HG02870 (cell line): Measurements from ENCODE around the gene CMSS1.

Source experiments
- ATAC-seq: cut with Tn5 transposase; IDR thresholded peaks from one replicate; pipeline ENCODE4 v1.9.1; 2021; ENCODE audit warnings: mild to moderate bottlenecking, moderate library complexity; ENCODE audit not compliant: unreplicated experiment

CMSS1 gene

GRCh38 chr3:100123112-100123511 is 305.4 kb downstream of the CMSS1 start:
- no peak for ATAC-seq

- peak; percentile 78 for ATAC-seq
These were observed 306.6 kb downstream of the CMSS1 start for GRCh38 chr3:100124201-100124761.

GRCh38 chr3:100125161-100125938 is 307.7 kb downstream of the CMSS1 start:
- no peak for ATAC-seq

- ATAC-seq: no peak
These were observed 310.1 kb downstream of the CMSS1 start for GRCh38 chr3:100127792-100128191.

- ATAC-seq: no peak
These were observed 310.9 kb downstream of the CMSS1 start for GRCh38 chr3:100128565-100128964.

- no peak for ATAC-seq
These were observed 312.3 kb downstream of the CMSS1 start for GRCh38 chr3:100129941-100130340.

GRCh38 chr3:100131241-100131640 is 313.6 kb downstream of the CMSS1 start:
- no peak for ATAC-seq

- no peak for ATAC-seq
These were observed 319.3 kb downstream of the CMSS1 start for GRCh38 chr3:100136921-100137320.

GRCh38 chr3:100140976-100141375 is 323.3 kb downstream of the CMSS1 start:
- ATAC-seq: no peak

- ATAC-seq: no peak
These were observed 323.9 kb downstream of the CMSS1 start for GRCh38 chr3:100141586-100141985.

- ATAC-seq: no peak
These were observed 326.7 kb downstream of the CMSS1 start for GRCh38 chr3:100144255-100144866.

GRCh38 chr3:100149130-100149529 is 331.5 kb downstream of the CMSS1 start:
- ATAC-seq: no peak

GRCh38 chr3:100149713-100150415 is 332.2 kb downstream of the CMSS1 start:
- ATAC-seq: no peak

- ATAC-seq: no peak
These were observed 332.8 kb downstream of the CMSS1 start for GRCh38 chr3:100150473-100150872.

- ATAC-seq: no peak
These were observed 333.5 kb downstream of the CMSS1 start for GRCh38 chr3:100151024-100151707.

GRCh38 chr3:100154171-100154570 is 336.5 kb downstream of the CMSS1 start:
- no peak for ATAC-seq

GRCh38 chr3:100155128-100155527 is 337.5 kb downstream of the CMSS1 start:
- no peak for ATAC-seq

GRCh38 chr3:100155590-100155989 is 337.9 kb downstream of the CMSS1 start:
- ATAC-seq: no peak

GRCh38 chr3:100157685-100158084 is 340.0 kb downstream of the CMSS1 start:
- no peak for ATAC-seq

- no peak for ATAC-seq
These were observed 341.3 kb downstream of the CMSS1 start for GRCh38 chr3:100158918-100159330.
